Inferior parietal cortex (tissue), 1 donor: Measurements from ENCODE around the gene LTB4R.
"Not testable (repeated sequence)": the region's sequence is repeated elsewhere in the genome, so short reads cannot be mapped to it uniquely, and the experiment has no call there.

Experiments used
- DNase-seq: peaks from one replicate; pipeline ENCODE4 v3.0.0-alpha.2; 2016; ENCODE audit errors: extremely low spot score

LTB4R gene

GRCh38 chr14:24323341-24323740, 12.0 kb downstream of the LTB4R start:
- DNase-seq = no peak

GRCh38 chr14:24324024-24324423, 12.7 kb downstream of the LTB4R start:
- no peak for DNase-seq

- no peak for DNase-seq
These were observed 13.8 kb downstream of the LTB4R start for GRCh38 chr14:24325041-24325530.

GRCh38 chr14:24325963-24326362, 14.7 kb downstream of the LTB4R start:
- no peak for DNase-seq

- no peak for DNase-seq
These were observed 16.0 kb downstream of the LTB4R start for GRCh38 chr14:24327303-24327702.

GRCh38 chr14:24327914-24328313, 16.6 kb downstream of the LTB4R start:
- DNase-seq = not testable (repeated sequence)

GRCh38 chr14:24329073-24329663, 17.9 kb downstream of the LTB4R start:
- DNase-seq = no peak

- DNase-seq = no peak
These were observed 18.4 kb downstream of the LTB4R start for GRCh38 chr14:24329736-24330135.

GRCh38 chr14:24330973-24331674, 19.8 kb downstream of the LTB4R start:
- no peak for DNase-seq

GRCh38 chr14:24331731-24332267, 20.5 kb downstream of the LTB4R start:
- DNase-seq = no peak

GRCh38 chr14:24332268-24332993, 21.1 kb downstream of the LTB4R start:
- DNase-seq = peak; percentile 62

GRCh38 chr14:24334431-24335291, 23.4 kb downstream of the LTB4R start, which contains the start of gene ADCY4:
Gene ADCY4 (minus strand): TSS chr14:24335071. CDS start chr14:24334652, 419 bp downstream.
- DNase-seq = no peak

GRCh38 chr14:24335461-24336171, 24.3 kb downstream of the LTB4R start:
- no peak for DNase-seq

GRCh38 chr14:24337144-24337823, 26.0 kb downstream of the LTB4R start:
- no peak for DNase-seq

GRCh38 chr14:24337824-24338175, 26.5 kb downstream of the LTB4R start:
- no peak for DNase-seq

- no peak for DNase-seq
These were observed 27.5 kb downstream of the LTB4R start for GRCh38 chr14:24338843-24339242.

- DNase-seq = no peak
These were observed 28.2 kb downstream of the LTB4R start, which contains the start of gene RIPK3 for GRCh38 chr14:24339284-24340151. Gene RIPK3 (minus strand): TSS chr14:24339991. CDS start chr14:24339826, 165 bp downstream.

- no peak for DNase-seq
These were observed 29.3 kb downstream of the LTB4R start for GRCh38 chr14:24340606-24341005.

- no peak for DNase-seq
These were observed 31.6 kb downstream of the LTB4R start for GRCh38 chr14:24342889-24343288.
